Hepatocyte (in vitro differentiated cells): ENCODE data around the gene SORCS2. TPM values are rescaled to one million over a fixed set of nuclear protein-coding genes. Genes with fewer than 3 reads are reported as not detected.

ENCODE experiments used
- DNase-seq: peaks from one replicate; pipeline ENCODE4 v3.0.0-alpha.2; 2016; ENCODE audit warnings: low spot score
- H2AFZ ChIP-seq: fragments of 200-600 bp; sonication (generic); 2 replicates; pipeline ENCODE4 v1.6.0; 2016; ENCODE audit warnings: antibody characterized with exemption, mild to moderate bottlenecking
- H3K27ac ChIP-seq: fragments of 200-600 bp; sonication (generic); 2 replicates; pipeline ENCODE4 v1.5.1; 2016; ENCODE audit warnings: mild to moderate bottlenecking
- H3K27me3 ChIP-seq: fragments of 200-600 bp; sonication (generic); 2 replicates; pipeline ENCODE4 v1.6.1; 2016
- H3K36me3 ChIP-seq: fragments of 200-600 bp; sonication (generic); replicated peaks from 2 replicates; pipeline ENCODE4 v1.5.1; 2016; ENCODE audit warnings: low read depth; ENCODE audit not compliant: insufficient read depth
- H3K4me1 ChIP-seq: fragments of 200-600 bp; sonication (generic); 2 replicates; pipeline ENCODE4 v1.5.1; 2016; ENCODE audit warnings: mild to moderate bottlenecking, moderate library complexity; ENCODE audit not compliant: insufficient read depth
- H3K4me2 ChIP-seq: fragments of 200-600 bp; sonication (generic); 2 replicates; pipeline ENCODE4 v1.6.0; 2016
- H3K4me3 ChIP-seq: fragments of 200-600 bp; sonication (generic); 2 replicates; pipeline ENCODE4 v1.5.1; 2016; ENCODE audit warnings: mild to moderate bottlenecking
- H3K79me2 ChIP-seq: fragments of 200-600 bp; sonication (generic); 2 replicates; pipeline ENCODE4 v1.6.0; 2017; ENCODE audit warnings: mild to moderate bottlenecking
- H3K9me2 ChIP-seq: fragments of 200-600 bp; sonication (generic); replicated peaks from 2 replicates; pipeline ENCODE4 v1.6.0; 2017; ENCODE audit warnings: mild to moderate bottlenecking; ENCODE audit not compliant: insufficient read depth
- H3K9me3 ChIP-seq: fragments of 200-600 bp; sonication (generic); 2 replicates; pipeline ENCODE4 v1.5.1; 2016; ENCODE audit warnings: low read depth, mild to moderate bottlenecking
- H4K20me1 ChIP-seq: fragments of 200-600 bp; sonication (generic); 2 replicates; pipeline ENCODE4 v1.6.0; 2016; ENCODE audit warnings: mild to moderate bottlenecking; ENCODE audit not compliant: insufficient read depth, poor library complexity, severe bottlenecking
- EZH2 ChIP-seq: fragments of 200-600 bp; sonication (generic); IDR thresholded peaks from 2 replicates; pipeline ENCODE4 v1.6.1; 2016; ENCODE audit warnings: antibody characterized with exemption, mild to moderate bottlenecking, borderline replicate concordance
- EZH2phosphoT487 ChIP-seq: fragments of 200-600 bp; sonication (generic); IDR thresholded peaks from one replicate; pipeline ENCODE4 v1.6.1; 2018; ENCODE audit warnings: antibody characterized with exemption, mild to moderate bottlenecking, low read depth, moderate library complexity; ENCODE audit not compliant: unreplicated experiment, severe bottlenecking
- WGBS: methylation state at CpG from one replicate; pipeline ENCODE4 v1.1.6; 2016; ENCODE audit warnings: low lambda C conversion rate; ENCODE audit errors: missing lambda C conversion rate; 5-methylcytosine and 5-hydroxymethylcytosine counted together
- polyA plus RNA-seq: library from polyadenylated mRNA; unstranded; fragments of >200 nt; fragmentation: Nextera tagmentation; extraction: Ambion mirVana; gene quantifications from 2 replicates; pipeline ENCODE4 v1.2.1, GENCODE V29; 2016
- total RNA-seq: library from RNA; depleted of rRNA; stranded (reverse); fragments of >200 nt; gene quantifications from 2 replicates; pipeline ENCODE4 v1.2.3, GENCODE V29; 2014
- TF ChIP-seq, protein P1 (sequence below): fragments of 200-600 bp; sonication (generic); IDR thresholded peaks from 2 replicates; pipeline ENCODE4 v1.5.1; 2016; ENCODE audit warnings: antibody characterized with exemption, mild to moderate bottlenecking; ENCODE audit not compliant: poor library complexity

Gene SORCS2
- total and polyA plus RNA-seq, 2 experiments from 2014 or later, result 1.6 to 4.8 TPM

DNA sequence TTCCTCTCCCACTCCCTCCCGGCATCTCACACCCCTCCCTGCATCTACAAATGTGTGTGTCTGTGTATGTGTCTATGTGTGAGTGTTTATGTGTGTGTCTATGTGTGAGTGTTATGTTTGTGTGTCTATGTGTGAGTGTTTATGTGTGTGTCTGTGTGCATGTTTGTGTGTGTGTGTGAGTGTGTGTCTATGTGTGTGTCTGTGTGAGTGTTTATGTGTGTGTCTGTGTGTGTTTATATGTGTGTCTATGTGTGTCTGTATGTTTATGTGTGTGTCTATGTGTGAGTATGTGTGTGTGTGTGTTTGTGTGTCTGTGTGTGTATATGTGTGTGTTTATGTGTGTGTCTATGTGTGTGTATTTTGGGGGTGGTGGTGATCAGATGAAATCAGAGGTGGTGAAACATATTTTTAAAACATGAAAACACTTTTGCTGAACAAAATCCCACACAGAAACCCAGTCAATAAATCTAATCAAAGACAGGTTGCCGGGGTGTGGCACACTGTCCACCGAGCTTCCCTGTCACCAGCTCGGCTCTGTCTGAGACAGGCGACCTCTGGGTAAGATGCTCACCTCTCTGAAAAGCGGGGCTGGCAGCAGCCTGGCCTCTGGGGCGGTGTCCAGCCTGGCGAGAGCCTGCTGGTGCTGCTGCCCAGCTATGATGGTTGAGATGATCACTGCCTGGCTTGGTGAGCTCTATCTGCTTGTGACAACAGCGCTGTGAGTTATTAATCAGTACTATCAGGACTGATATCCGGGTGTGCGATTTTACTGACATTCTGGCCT, 429.1 kb downstream of the SORCS2 start:
- H3K9me2 ChIP-seq, result no peaks in the 10 kb centered on the region
- H3K4me3 ChIP-seq, result no peak overlapping the region
- H3K27ac ChIP-seq, result no peak overlapping the region
- H3K9me3 ChIP-seq, result no peaks in the 10 kb centered on the region
- H4K20me1 ChIP-seq, result no peaks in the 10 kb centered on the region
- H3K79me2 ChIP-seq, result no peaks in the 10 kb centered on the region
- H3K4me1 ChIP-seq, result no peaks in the 10 kb centered on the region
- H3K27me3 ChIP-seq, result no peaks in the 10 kb centered on the region
- no peak overlapping the region for H2AFZ ChIP-seq
- no peaks in the 10 kb centered on the region for H3K36me3 ChIP-seq
- no peak overlapping the region for H3K4me2 ChIP-seq
- WGBS, result 80% methylated on average over 11 of the region's 11 CpGs
- no peak for DNase-seq
- TF ChIP-seq EZH2phosphoT487 (no peak), EZH2 (no peak)
- TF ChIP-seq, protein P1, sequence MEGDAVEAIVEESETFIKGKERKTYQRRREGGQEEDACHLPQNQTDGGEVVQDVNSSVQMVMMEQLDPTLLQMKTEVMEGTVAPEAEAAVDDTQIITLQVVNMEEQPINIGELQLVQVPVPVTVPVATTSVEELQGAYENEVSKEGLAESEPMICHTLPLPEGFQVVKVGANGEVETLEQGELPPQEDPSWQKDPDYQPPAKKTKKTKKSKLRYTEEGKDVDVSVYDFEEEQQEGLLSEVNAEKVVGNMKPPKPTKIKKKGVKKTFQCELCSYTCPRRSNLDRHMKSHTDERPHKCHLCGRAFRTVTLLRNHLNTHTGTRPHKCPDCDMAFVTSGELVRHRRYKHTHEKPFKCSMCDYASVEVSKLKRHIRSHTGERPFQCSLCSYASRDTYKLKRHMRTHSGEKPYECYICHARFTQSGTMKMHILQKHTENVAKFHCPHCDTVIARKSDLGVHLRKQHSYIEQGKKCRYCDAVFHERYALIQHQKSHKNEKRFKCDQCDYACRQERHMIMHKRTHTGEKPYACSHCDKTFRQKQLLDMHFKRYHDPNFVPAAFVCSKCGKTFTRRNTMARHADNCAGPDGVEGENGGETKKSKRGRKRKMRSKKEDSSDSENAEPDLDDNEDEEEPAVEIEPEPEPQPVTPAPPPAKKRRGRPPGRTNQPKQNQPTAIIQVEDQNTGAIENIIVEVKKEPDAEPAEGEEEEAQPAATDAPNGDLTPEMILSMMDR, result no peak

DNA sequence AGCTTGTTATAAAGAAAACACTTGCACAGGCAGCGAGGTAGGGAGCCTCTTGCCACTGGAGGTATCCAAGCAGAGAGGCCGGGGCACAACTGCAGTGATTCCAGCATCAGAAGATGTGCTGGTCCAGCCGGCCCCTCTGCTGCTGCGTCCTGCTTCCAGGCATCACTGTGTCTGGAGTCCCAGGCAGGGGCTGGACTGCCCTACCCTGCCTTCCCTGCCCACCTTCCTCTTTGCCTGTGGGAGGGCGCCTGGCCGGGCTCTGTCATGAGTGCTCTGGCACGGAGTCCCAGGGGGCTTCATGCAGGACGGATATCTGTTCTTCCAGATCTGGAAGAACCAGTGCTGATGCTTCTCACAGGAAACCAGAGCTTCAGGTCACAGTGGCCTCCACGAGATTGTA, 430.0 kb downstream of the SORCS2 start:
- H3K36me3 ChIP-seq, result no peaks in the 10 kb centered on the region
- H3K4me1 ChIP-seq, result no peaks in the 10 kb centered on the region
- H3K27ac ChIP-seq, result no peak overlapping the region
- H3K9me3 ChIP-seq, result no peaks in the 10 kb centered on the region
- H4K20me1 ChIP-seq, result no peaks in the 10 kb centered on the region
- WGBS, result 91% methylated on average over 9 of the region's 9 CpGs
- no peak overlapping the region for H3K4me2 ChIP-seq
- TF ChIP-seq EZH2 (no peak), EZH2phosphoT487 (no peak)
- TF ChIP-seq, protein P1, result no peak
- no peaks in the 10 kb centered on the region for H3K9me2 ChIP-seq
- no peak for DNase-seq
- no peaks in the 10 kb centered on the region for H3K27me3 ChIP-seq
- no peak overlapping the region for H3K4me3 ChIP-seq
- no peak overlapping the region for H2AFZ ChIP-seq
- no peaks in the 10 kb centered on the region for H3K79me2 ChIP-seq

DNA sequence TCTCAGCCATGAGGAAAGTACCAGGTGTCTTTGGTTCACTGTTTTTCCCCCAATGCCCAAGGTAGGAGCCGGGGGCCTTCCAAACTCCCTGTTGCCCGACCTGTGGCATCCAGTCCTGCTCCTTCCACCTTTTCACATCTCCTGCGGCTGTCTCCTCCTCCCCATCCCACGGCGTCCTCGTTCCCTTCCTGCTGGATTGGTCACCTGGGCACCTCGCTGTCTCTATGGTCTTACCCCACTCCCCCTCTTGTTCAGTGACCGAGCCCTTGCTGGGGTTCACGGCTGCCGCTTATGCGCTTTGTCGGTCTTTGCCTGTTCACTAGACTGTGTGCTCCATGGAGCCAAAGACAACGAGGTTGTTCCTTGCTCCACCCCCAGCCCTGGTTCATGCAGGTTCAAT, 431.1 kb downstream of the SORCS2 start:
- no peak overlapping the region for H3K4me2 ChIP-seq
- H2AFZ ChIP-seq, result no peak overlapping the region
- no peaks in the 10 kb centered on the region for H3K4me1 ChIP-seq
- H3K79me2 ChIP-seq, result no peaks in the 10 kb centered on the region
- no peak overlapping the region for H3K27ac ChIP-seq
- H3K9me2 ChIP-seq, result no peaks in the 10 kb centered on the region
- H3K36me3 ChIP-seq, result no peaks in the 10 kb centered on the region
- no peaks in the 10 kb centered on the region for H3K9me3 ChIP-seq
- no peaks in the 10 kb centered on the region for H3K27me3 ChIP-seq
- no peak overlapping the region for H3K4me3 ChIP-seq
- 95% methylated on average over 13 of the region's 13 CpGs for WGBS
- TF ChIP-seq, protein P1, result no peak
- DNase-seq, result no peak
- no peaks in the 10 kb centered on the region for H4K20me1 ChIP-seq
